ENCODE measurements around the gene RABGAP1.
"Not testable (repeated sequence)": the region's sequence is repeated elsewhere in the genome, so short reads cannot be mapped to it uniquely, and the experiment has no call there.

The RABGAP1 gene

GRCh38 chr9:122940749-122941581 is at the start of gene RABGAP1:
RABGAP1 (plus strand) TSS chr9:122941020; CDS start chr9:122957060, 16,040 bp downstream.
- DNase-seq: peak; percentile 89

DNA sequence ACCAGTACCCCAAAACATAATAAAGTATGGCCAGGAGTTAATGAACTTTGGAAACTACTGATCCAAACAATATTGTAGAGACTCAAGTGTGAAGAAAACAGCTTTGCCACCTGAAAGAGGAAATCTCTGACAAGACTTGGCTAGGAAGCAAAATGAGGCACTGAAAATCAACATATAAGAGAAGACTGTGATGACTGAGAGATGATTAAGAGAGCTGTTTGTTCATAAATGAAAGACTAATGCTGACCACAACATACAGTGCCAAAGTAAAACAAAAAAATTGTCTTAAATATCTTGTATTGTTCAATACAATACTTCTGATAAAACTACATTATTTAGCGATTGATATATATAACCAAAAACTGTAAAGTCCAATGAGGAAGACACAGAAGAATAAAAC is 42.9 kb upstream of the RABGAP1 start:
- no peak for DNase-seq

DNA sequence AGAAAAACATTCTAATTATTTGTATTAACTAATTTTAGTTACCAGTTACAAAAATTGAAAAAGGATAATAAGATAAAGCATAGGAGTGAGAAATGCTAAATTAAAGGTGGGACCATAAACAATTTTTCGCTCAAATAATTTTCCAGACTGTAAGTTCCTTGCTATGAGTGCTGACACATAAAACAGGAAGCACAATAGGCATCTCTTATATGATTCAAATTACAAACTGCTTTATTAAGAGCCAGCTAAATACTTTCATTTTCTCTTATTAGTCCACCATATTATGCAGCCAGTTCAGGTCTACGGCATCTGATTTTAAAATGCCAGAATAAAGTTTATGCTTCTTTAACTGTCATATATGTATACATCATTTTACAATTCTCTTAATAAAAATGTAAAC is 40.0 kb upstream of the RABGAP1 start:
- DNase-seq: no peak

GRCh38 chr9:122904466-122904822 is 36.4 kb upstream of the RABGAP1 start:
- DNase-seq: no peak

DNA sequence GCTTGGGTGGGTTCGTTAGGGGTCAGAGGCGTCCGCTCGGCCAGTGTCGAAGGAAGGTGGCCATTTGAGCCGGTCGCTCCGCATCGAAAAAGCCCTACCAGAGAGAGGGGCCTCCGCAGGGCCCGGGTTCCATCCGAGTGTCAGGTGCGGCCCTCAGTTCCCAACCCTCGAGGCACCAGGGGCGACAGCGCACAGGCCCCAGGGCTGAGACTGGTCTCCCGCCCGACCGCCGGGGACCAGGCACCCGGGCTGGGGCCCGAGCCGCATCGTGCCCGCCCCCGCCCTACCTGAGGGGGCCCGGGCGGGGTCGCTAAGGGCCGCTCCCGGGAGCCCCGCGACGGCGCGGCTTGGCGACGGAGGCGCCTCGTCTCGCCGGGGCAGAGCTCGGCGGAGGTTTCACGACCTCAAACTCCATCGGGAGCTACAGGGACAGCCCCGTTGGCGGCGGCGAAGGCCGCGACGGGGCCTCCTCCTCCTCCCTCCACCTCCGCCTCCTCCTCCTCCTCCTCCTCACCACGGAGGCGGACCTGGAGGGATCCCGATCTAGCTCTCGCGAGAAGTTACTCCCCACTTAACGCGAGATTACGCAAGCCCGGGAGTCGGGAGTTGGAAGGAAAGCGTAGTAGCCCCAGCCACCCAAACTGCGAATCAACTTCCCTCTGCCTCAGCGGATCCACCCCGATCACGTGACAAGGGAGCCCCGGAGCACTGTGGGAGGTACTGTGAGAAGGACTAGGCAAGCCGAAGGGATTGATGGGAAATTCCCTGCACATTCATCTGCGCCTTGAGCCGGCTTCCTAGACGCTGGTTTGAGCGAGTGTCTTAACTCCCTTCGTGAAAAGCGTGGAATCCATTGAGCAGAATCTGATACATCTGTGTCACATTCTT is 35.8 kb upstream of the RABGAP1 start, which contains the start of gene RC3H2:
RC3H2 (minus strand) TSS at position 537 of the 888 bp plus-strand sequence. CDS start 7,850 bp downstream, outside the sequence.
- peak; percentile 98 for DNase-seq

GRCh38 chr9:122906122-122906521 is 34.7 kb upstream of the RABGAP1 start:
- DNase-seq: not testable (repeated sequence)

- DNase-seq: no peak
Measured at GRCh38 chr9:122912671-122912963, 28.2 kb upstream of the RABGAP1 start.

DNA sequence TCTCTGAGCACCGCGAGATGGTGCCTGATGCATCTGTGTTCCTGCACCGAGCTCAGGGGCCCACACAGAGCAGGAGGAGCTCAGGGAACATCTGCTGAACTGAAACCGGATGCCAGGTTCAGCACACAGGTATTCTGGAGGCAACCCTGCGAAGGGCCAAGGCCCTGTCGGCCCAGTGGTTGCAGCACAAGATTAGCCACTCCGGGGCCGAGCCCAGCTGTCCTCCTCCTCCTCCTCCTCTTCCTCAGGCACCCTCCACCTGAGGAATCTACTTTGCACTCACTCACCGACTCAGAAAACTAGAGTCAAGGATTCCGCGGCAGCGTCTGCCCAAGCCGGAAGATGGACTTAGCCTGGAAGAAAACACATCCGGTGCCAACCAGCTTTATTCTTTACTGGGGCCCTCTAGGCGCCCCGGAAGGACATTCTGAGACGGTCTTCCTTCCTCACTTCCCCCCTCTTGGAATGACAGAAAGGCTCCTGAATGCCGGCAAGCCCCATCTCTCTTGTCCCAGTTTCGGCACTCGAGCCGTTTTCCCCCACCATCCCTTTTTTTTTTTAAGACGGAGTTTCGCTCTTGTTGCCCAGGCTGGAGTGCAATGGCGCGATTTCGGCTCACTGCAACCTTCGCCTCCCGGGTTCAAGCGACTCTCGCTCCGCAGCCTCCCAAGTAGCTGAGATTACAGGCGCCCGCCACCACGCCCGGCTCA is 27.7 kb upstream of the RABGAP1 start, which contains the start of gene ZBTB6:
ZBTB6 (minus strand) TSS at position 360 of the 710 bp plus-strand sequence. CDS start 1,251 bp downstream, outside the sequence.
- peak; percentile 71 for DNase-seq

GRCh38 chr9:122918310-122918709 is 22.5 kb upstream of the RABGAP1 start:
- DNase-seq: no peak

DNA sequence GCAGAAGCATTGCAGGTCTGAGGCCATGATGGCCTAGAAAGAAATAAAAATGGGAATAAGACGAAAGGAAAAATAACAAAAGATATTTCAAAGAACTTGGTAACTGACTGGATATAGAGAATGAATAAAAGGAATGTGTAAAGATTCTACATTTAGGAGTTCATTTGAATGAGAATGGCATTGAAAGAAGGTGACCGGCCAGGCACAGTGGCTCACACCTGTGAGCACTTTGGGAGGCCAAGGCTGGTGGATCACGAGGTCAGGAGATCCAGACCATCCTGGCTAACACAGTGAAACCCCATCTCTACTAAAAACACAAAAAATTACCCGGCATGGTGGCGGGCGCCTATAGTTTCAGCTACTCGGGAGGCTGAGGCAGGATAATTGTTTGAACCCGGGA is 18.1 kb upstream of the RABGAP1 start:
- no peak for DNase-seq

DNA sequence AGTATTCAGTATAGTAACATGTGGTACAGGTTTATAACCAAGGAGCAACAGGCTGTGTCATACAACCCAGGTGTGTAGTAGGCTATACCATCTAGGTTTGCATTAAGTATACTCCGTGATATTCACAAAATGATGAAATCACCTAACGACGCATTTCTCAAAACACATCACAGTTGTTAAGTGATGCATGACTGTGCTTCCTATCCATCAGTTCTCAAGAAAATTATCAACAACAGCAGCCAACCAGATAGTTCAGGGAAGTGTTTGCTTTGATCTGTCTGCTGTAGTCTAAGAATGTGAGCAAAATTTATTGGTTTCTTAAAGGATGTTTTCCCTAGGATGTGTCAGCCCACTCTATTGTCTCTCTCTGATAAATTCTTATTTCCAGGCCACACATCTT is 16.9 kb upstream of the RABGAP1 start:
- no peak for DNase-seq

- DNase-seq: no peak
Measured at GRCh38 chr9:122929796-122930354, 10.9 kb upstream of the RABGAP1 start.

GRCh38 chr9:122930541-122931225 is 10.1 kb upstream of the RABGAP1 start:
- no peak for DNase-seq

DNA sequence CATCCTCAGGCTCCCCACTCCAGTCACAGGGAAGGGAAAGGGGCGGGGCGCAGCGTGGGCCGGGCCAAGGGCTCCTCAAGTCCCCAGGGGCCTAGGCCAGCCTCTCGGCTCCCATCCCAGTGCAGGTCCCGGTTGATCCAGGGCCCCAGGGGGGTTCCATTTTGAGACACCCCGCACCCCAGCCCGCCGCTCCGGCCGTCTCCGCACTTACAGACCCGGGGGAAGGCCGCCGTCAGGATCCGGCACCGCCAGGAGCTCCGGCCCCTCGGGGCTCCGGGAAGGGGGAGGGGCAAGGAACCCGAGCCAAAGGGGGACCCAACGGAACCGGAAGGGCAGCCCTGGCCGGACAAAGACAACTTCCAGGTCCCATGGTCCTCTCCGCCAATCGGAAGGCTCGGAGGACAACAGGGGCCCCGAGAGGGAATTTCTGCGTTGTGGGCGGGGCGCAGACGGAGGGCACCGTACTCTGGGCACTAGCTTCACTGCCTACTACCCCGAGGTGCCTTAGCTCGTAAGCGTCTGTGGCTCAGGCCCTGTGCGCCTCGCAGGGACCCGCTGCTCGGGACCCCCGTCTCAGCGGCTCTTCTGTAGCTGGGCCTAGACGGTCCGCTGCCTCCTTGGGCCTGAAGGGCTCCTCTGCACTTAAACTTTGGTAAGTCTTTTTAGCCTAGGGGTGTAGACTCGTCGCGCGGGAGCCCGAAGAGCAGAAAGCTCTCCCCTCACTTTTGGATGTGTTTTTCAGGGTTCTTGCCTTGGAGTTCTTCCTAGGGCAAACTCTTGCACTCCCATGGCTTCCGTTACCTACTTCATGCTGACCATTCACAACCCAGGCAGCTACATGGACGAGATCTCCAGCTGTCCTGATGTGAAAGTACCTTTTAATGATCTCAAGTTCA is 9.3 kb upstream of the RABGAP1 start, which contains the start of gene ZBTB26:
ZBTB26 (minus strand) TSS at position 287 of the 896 bp plus-strand sequence. CDS start 11,578 bp downstream, outside the sequence.
- peak; percentile 55 for DNase-seq

DNA sequence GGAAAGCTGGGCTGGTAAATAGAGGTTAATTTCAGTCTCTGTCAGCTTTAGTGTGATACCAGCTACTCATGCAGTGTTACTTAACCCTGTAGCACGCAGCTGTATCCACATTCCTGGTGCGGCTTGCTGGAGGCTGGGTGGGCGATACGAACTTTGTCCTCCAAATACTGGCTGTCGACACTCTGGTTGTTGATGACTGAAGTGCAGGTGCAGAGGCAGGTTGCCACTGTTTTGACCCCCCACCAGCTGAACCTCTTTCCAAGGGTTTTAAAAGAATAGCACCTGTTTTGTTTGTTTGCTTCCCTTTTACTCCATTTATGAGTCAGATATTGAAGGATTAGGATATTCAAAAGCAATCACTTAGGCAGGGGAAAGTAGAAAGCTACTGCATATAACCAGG is 4.4 kb upstream of the RABGAP1 start:
- no peak for DNase-seq

DNA sequence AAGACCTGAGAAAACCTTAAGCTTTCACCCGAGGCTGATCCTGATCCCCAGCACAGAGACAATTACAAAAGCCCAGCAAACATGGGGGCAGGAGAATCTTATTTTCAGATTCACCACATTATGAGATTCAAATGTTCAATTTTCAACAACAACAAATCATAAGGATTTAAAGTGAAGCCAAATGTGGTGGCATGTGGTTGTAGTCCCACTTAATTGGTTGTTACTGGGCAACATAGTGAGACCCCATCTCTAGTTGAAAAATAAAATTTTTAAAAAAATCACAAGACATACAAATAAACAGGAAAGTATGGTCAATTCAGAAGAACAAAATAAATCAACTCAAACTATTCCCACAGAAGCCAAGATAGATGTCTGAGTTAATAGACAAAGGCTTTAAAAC is 3.9 kb upstream of the RABGAP1 start:
- DNase-seq: no peak

GRCh38 chr9:122939601-122940000 is 1.2 kb upstream of the RABGAP1 start:
- DNase-seq: no peak

- DNase-seq: no peak
Measured at GRCh38 chr9:122940454-122940748, 419 bp upstream of the RABGAP1 start.

DNA sequence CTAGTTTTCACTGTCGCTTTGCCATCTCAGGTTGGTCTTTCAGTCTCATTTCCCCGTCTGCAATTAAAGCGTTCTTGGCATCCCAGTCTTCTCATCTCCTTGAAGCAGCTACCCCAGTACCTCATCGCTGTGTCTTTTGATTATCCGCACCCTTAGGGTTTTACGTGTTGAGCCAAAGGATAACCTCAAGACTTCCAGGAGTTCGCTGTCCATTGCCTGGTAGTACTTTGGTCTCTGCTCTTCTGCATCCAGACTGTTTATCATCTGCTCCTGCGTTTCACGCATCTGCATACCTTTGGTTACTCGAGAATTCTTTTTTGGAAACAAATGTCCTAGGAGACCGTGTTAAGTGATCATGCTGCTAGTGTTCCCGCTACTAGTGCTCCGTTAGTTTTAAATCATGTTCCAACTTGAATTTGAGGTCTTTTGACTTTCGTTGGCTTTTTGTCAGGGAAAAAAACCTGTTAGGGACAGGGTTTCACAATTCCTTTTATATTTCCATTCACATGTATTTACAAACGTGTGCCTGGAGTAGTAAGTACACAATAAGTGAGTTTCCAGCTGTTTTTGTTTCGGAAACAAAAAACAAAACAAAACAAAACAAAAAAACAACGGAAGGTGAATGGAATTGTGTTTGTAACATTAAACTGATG is 888 bp downstream of the RABGAP1 start:
- no peak for DNase-seq

Data from NCI-H1417 treated with DMSO at 0.1 percent for 48 hours (cell line).